Right forelimb (tissue), 1 donor: ENCODE measurements around the gene IMPDH1.

Experiments
- DNase-seq: peaks from one replicate; pipeline ENCODE4 v3.0.0-alpha.2; 2018

IMPDH1 gene

DNA sequence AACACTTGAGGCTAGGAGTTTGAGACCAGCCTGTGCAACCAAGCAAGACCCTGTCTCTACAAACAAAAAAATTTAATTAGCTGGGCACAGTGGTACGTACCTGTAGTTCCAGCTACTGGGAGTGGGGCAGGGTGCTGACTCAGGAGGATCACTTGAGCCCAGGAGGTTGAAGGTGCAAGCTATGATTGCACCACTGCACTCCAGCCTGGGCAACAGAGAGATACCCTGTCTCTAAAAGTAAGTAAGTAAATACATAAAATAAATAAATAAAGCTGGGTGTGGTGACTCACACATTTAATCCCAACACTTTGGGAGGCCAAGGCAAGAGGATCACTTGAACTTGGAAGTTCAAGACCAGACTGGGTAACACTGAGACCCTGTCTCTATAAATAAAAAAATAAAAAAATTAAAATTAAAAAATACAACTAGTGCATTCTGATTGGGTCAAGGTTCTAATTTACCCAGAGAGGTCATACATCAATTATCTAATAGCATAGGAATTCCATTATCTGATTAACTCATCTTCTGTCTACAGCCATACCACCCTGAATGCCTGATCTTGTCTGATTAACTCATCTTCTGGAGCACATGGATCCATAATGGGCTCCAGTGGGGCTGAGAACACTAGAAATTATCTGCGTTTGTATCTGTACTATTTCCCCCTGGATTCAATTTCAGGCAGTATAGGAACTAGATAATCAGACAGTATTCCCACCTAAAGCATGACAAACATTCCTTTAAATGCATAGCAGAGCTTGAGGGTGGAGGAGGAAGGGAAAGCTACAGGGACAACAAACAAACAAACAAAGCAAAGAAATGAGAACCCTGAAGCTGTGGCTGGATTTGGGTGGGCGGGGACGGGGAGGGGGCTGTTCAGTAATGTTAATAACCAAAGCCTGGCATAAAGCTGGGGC lies 24.9 kb upstream of the IMPDH1 start:
- no peak for DNase-seq

DNA sequence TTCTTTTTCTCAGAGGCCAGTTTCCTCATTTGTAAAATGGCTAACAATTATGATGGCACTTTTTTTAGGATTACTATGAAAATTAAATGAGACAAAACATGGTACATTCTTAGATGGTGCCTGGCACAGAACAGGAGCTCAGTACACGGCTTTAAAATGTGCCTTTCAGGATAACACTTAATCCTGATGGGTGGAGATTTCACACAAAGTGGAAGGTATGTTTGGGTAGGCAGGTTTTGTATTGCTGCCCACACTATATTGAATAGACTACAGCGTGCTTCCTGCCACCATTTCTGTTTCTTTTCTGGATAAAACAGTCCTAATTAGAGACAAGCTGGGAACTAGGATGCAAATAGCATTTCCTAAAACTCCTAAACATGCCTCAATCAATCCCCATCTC lies 22.0 kb upstream of the IMPDH1 start:
- DNase-seq, result no peak

DNA sequence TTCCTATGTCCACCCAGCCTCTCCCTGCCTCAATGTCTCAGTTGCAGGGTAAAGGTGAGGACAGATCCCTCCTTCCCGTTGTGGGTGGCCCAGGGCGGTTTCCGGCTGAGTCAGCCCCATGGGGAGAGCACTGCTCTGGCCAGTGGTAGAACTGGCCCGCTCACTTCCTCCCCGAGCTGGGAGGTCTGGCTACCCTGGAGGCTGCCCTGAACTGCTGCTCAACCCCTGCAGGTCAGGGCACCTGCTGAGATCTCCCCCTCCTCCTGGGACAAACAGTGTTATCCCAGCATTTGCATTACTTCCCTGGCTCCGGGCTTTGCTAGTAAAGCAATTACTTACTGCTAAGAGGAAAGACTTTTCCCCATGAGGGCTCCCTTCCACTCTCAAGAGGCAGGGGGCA lies 21.4 kb upstream of the IMPDH1 start:
- DNase-seq, result no peak

DNA sequence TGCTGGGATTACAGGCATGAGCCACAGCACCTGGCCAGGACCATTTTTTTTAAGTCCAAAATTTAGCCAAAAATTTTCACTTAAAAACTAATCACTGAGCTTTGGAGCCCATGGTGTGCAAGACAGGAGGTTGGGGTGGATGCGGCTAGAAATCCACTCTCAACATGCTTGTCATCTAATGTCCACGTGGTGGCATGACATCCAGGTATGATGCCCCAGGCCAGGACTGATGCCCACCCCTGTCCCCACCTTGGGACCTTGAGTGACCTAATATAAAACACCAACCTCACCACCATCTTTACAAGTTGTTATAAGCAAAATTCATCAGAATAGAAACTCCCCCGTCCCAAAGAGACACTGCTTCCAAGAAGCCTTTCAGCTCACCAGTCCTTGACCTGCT lies 20.4 kb upstream of the IMPDH1 start:
- DNase-seq, result no peak

- no peak for DNase-seq
Measured at GRCh38 chr7:128427289-128427891, 17.6 kb upstream of the IMPDH1 start.

DNA sequence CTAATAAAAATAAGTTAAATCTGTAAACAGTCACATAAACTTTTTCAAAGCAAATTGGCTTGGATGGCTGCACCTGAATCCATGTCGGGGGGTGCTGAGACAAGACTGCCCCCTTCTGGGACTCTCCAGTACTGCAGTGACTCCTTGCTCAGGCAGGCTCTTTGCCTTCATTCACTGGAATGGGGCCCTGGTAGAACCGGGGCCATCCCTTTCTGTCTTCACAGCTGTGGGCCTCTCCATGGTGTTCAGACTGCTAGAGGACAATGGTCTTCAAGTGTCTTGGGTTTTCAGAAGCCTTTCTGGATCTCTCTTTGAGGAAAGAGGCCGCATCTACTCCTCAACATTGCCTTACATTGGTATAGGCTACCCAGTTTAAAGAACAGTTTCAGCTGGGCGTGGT lies 16.1 kb upstream of the IMPDH1 start:
- peak; percentile 75 for DNase-seq

DNA sequence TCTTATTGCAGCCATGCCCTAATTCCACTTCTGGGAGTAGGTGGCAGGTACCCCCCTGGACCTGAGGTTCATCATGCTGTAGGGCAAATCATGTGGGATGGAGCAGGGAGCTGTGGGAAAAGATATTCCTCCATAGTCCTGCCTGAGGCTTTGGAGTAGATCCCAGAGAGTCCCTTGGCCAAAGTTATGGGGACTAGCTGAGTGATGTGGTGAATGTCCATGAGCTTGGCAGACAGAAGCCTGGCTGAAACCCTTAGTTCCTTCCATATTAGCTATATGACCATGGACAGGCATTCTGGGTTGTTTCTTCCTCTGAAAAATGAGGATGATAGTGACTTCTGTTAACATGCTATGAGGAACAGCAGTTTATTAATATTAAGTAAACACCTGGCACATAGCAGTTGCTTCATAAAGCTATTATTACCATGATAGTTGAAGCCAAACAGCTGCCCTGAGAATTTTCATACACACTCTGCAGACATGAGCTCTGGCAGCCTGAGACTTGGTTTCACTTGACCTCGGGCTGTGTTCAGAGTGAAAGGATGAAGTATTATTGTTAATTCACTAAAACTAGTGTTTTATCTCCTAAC lies 15.0 kb upstream of the IMPDH1 start:
- no peak for DNase-seq

DNA sequence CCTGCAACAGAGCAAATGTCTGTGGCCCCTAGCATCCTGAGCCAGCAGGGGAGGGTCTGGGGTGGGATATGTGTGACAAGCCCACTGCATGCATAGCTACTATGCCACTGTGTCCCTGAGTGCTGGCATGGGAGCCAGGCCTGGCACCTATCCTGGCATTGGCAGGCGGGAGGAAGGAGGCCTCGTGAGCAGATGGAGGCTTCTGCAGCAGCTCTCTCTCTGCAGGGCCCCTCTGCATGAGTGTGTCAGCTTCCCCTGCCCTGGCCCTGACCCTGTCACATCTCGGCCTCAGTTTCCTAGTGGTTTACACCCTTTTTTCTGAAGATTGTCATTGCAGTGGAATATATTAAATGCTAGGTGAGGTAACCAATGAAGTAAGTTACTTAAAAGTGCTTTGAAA lies 13.1 kb upstream of the IMPDH1 start:
- DNase-seq, result no peak

GRCh38 chr7:128422037-128422436 lies 12.3 kb upstream of the IMPDH1 start:
- DNase-seq, result no peak

DNA sequence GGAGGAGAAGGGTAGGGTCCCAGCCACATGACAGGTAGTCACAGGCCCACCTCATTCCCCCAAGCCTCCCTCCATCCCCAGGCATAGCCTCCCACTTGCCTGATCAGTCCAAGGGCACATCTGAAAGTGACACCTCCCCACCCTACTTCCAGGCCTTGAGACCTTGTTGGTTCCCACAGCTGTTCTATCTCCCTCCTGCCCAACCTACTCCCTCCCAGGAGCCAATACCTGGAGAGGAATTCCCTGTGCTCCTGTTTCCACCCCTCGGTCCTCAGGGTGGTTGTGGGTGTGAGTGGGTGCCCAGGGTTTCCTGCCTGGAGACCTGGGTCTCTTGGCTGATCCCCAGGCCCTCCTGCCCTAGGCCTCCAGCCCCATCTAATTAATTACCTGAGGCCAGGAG lies 11.6 kb upstream of the IMPDH1 start:
- DNase-seq, result no peak

DNA sequence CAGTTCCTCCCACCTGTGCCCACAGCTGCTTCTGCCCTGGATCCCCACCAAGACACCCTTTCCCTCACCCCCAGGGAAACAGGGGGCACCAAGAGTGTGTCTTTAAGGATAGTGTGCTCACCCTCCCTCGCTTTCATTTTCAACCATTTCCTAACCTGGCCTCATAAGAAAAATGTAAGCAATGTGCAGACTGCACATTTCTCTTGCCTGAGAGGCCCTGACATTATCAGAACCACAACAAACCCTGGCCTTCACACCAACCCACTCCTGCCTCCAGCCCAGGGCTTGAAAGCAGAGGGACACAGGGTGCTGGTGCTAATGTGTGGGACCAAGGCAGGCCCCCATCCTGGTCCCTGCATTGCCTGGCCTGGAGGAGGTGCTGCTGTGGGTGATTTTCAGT lies 11.0 kb upstream of the IMPDH1 start:
- DNase-seq, result no peak

GRCh38 chr7:128419257-128419656 lies 9.5 kb upstream of the IMPDH1 start:
- DNase-seq, result no peak

DNA sequence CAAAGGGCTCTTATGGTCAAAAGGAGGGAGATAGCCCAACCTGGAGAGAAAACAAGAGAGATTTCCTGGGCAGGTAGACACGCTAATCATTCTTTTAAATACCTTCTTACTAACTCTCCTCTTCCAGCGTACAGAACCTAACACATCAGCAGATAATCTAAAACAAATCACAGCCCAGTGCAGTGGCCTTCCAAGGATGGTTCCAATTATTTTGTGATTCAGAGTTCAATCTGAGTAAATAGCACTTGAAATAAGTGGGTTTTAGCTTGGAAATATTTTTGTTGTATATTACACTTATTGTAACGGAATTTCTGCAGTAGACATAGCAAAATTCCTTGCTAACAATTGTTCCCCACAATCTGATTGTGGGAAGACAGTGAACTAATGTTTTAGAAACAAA lies 7.3 kb upstream of the IMPDH1 start:
- no peak for DNase-seq

DNA sequence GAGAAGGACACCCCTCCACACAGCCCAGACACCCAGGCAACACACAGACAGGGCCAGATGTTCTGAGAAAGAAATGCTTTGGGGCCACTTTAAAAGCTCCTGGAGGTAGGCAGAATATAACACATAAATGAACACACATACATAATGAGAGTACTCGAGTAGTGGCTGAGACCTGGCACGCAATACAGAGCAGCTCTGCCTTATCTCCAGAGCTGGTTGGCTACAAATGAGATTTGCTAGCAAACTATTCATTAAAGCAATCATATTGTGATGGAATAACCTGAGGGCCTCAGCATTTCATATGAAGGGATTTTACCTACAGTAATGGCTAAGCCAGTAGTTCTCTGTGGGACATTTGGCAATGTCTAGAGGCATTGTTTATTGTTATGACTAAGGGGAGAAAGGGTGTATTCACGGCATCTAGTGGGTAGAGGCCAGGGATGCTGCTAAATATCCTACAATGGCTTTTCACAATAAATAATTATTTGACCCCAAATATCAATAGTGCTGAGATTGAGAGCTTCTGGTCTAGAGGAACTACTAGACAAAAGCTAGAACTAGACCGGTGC lies 5.5 kb upstream of the IMPDH1 start:
- no peak for DNase-seq

DNA sequence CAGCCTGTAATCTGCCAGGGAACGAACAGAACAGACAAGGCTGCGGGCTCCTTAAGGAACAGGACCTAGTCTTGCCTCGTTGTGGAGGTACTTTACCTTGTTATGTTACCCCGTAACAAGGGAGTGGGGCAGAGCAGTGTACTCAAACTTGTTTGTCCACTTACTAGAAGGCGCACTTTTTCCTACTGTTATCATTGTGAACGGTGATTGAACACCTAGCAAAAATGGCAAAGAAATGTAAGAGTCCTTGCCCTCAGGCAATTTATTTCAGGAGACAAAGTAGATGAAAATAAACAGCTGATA lies 620 bp upstream of the IMPDH1 start:
- no peak for DNase-seq

- DNase-seq, result no peak
Measured at GRCh38 chr7:128408709-128409595, 830 bp downstream of the IMPDH1 start.

DNA sequence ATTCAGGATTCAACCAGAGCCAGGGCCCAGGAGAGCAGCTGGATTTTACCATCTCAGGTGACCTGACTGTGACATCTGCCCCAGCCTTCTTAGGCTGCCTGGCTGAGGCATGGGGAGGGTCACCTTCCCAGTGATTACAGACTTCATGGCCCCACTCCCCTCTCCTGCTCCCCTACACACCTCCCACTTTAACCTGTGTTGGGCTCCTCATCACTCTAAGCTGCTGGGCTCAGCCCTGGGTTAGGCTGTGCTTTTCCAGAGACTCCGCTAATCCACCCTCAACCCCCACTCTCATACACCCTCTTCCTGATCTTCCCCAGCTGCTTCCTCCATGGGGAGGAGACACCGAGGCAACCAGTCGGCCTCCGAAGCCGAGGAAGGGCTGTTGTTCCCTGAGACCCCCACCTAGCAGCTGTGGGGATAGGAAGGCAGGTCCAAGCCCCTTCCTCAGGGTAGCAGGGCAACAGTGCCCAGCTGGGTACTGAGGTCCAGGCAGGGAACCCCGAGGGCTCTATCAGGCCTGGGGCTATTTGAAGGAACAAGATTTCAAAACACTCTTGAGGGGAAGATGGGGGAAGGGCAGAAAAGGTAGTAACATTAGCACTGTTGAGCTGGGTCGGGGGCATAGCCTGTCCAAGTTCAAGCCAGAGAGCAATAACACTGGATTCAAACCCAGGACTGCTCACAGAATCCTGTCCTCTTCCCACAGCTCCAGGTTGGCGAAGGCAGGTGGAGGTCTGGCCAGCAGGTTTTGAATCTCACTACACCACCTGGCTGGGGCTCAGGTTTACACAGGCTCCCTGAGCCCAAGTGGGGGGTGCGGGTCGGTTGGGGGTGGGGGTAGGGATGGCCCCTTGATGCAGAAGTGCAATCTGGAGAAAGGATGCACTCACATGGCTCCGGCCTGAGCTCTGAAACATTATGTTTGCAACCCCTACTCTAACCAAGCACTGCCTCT lies 1.8 kb downstream of the IMPDH1 start:
- no peak for DNase-seq

- DNase-seq, result no peak
Measured at GRCh38 chr7:128407233-128407589, 2.6 kb downstream of the IMPDH1 start.

DNA sequence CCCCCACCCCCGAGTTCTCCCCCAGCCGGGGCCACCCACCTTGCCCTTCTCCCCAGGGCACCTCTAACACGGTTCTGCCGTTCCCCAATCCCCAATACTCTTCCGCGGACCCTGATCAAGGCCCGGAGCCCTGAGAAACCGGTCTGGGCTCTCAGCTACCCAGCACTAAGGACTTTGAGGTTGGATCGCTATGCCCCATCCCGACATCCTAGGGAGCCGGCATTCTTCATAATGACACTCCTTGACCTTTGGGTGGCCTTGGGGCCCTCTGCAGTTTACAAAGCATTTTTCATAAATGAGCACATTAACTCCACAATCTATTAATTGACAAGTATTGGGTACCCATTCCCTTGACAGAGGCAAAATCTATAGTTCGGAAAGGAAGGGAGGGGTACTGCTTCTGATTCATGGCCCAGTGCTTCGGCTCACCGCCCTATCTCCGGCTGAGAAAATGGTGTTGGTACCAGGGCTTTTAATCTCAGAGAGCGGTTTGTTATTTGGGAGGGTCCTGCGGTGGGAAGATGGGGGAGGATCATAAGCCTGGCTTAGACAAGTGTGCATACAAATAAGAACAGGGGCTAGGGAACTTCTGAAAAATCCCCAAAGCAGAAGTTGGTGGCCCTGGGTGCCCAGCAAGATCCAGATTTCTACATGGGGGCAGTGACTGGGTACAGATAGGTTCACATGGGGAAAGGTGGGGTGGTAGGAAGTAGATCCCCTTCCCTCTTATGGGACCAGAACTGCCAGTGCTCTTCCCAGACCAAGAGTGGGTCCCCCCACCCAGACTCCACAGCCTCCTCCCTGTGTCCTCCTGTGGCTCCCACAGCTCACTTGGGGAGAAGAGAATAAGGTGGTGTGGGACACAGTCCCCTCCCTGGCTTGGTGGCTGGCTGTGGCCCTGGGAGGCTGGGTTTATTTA lies 3.2 kb downstream of the IMPDH1 start:
- DNase-seq, result no peak

GRCh38 chr7:128405471-128406313 lies 4.1 kb downstream of the IMPDH1 start:
- peak; percentile 65 for DNase-seq
